ENCODE measurements around the gene TNNC2.
"Not testable (repeated sequence)": the region's sequence is repeated elsewhere in the genome, so short reads cannot be mapped to it uniquely, and the experiment has no call there.

TNNC2 gene

DNA sequence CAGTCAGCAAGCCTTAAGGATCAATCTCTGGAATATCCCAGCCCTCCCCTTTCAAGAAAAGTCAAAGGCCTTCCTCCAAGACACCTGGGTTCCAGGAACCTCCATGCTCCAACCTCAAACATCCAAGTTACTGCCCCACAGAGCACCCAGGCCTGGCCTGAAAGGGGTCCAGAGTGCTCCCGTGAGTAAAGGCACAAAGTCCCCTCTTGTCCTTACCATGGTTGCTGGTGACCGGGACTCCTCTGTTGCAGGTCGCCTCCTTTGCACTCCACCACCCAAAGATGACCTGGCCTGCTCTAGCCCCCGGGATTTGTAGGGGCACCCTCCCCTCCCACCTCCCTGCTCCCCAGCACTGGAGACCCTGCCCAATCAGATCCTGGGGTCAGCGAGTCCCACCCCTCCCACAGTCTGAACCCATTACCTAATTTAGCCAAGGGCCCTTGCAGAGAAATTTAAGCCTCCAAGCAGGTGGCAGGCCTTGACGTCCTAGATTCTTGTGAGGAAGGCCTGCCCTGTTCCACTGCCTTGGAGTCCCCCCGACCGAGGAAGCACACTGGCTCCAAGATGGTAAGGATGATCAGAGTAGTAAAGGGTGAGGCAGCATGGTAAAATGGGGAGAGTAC lies at the start of gene TNNC2:
Gene TNNC2 (minus strand): TSS at position 283 of the 623 bp plus-strand sequence. CDS start 64 bp downstream, at position 219.
- DNase-seq (ENCODE audit: low read depth) = no peak

DNA sequence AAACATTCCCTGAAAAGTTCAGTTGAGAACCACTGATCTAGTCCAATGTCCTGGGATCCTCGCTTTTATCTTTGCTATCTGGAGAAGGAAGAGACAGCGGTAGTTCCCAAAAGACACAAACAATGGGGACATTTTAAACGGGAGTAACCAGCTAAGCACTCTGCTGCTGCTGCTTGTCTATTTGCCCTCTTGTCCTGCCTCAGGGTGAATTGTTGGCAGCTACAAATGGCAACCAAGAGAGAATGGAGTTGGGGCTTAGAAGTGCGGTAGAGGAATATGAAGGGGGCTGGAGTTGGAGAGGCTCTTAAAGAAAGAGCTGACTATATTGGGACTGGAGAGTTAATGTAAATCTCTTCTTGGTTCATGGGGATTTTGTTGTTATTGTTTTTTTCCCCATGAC lies 47.5 kb upstream of the TNNC2 start:
- no peak for DNase-seq (ENCODE audit: low read depth)

DNA sequence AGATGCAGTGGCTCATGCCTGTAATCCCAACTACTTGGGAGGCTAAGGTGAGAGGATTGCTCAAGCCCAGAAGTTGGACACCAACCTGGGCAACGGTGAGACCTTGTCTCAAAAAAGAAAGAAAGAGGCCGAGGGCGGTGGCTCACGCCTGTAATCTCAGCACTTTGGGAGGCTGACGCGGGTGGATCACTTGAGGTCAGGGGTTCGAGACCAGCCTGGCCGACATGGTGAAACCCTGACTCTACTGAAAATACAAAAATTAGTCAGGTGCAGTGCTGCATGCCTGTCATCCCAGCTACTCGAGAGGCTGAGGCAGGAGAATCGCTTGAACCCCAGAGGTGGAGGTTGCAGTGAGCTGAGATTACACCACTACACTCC lies 47.0 kb upstream of the TNNC2 start:
- not testable (repeated sequence) for DNase-seq (ENCODE audit: low read depth)

DNA sequence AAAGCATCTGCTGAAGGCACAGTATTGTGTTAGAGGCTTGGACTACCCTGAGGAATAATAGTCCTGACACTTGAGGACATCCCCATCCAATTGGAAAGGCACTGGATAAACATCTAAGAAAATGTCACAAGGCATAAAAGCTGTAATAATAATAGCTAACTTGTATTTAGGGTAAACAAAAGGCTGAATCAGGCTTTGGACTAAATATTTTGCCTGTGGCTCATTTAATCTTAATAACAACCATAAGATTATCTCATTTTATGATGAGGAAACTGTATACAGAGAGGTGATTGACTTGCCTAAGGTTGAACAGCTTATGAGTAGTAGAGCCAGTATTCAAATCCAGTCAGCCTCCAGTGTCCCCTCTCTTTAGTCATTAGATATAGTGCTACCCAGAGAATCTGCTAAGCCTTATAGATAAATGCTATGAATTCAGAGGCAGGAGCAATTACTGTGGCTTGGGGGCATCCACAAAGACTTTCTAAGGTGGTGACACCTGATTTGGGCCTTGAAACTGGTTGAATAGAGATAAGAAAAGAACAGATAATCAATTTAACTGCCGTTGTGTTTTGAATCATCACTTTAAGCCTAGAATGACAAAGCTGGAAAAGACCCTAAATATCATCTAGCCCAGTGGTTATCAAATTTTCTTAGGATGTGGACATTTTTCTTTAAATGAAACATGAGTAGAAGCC lies 46.4 kb upstream of the TNNC2 start:
- no peak for DNase-seq (ENCODE audit: low read depth)

DNA sequence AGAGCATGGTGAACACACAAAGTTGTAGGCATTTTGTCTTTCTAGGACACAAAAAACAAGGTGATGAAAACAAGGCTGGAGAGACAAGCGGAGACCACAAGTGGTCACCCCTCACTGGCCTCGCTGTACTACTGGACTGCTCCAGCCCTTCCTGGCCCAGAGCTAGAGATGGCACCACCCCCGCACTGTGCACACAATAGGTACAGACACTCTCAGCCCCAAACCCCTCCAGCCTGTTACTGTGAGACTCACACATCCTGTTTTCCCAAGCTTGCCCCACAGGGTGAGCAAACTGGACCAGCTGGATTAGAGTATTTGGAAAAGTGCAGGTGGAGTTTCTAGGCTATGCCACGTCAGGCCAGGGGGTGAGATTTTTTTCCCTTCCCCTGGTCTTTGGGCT lies 45.5 kb upstream of the TNNC2 start:
- DNase-seq (ENCODE audit: low read depth) = no peak

DNA sequence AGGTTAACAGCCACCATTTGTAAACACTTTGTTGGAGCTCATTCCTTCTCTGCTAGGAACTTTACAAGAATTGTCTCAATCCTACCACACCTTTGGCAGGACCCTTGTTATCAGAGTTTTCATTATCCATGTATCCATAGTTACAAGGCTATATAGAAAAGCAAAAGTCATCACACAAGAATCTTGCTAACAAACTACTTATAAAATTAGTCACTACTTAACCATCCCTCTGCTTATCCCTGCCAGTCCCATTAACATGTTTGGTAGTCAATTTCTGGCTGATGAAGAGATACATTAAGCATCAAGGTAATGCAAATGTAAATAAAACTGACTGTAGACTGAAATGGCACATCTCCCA lies 40.7 kb upstream of the TNNC2 start:
- no peak for DNase-seq (ENCODE audit: low read depth)

DNA sequence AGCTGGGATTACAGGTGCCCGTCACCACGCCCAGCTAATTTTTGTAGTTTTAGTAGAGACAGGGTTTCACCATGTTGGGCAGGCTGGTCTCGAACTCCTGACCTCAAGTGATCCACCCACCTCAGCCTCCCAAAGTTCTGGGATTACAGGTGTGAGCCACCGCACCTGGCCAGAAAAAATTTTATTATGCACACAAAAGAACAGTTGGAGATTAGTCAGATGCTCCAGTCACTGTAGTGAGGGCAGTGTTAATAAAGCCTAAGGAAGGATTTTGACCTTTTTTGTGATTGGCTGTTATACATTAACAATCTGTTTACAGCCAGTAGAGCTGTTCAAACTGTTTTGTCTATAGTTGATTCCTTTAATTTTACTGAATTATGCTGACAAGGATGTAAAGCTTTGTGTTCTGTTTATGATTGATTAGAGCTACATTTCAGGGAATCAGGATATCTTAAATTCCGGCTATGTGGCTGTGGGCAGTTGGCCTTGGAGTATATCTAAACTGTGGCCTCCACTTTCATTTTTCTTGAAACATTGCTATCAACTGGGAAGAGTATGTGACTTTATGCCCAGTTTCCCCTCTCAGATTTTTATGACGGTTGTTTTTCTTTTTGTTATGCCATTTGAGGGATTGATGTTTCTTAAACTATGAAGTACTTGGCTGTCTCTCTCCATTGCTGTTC lies 40.2 kb upstream of the TNNC2 start:
- DNase-seq (ENCODE audit: low read depth) = no peak

DNA sequence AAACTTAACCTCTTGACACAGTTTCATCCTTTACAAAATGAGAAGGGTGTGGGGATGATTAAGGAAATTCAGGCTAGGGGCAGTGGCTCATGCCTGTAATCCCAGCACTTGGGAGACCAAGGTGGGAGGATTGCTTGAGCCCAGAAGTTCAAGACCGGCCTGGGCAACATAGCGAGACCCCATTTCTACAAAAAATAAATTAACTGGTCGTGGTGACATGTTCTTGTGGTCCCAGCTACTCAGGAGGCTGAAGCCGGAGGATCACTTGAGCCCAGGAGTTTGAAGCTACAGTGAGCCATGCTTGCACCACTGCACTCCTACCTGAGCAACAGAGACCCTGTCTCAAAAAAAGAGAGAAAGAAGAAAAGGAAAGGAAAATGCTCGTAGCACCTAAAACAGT lies 39.3 kb upstream of the TNNC2 start:
- DNase-seq (ENCODE audit: low read depth) = no peak

DNA sequence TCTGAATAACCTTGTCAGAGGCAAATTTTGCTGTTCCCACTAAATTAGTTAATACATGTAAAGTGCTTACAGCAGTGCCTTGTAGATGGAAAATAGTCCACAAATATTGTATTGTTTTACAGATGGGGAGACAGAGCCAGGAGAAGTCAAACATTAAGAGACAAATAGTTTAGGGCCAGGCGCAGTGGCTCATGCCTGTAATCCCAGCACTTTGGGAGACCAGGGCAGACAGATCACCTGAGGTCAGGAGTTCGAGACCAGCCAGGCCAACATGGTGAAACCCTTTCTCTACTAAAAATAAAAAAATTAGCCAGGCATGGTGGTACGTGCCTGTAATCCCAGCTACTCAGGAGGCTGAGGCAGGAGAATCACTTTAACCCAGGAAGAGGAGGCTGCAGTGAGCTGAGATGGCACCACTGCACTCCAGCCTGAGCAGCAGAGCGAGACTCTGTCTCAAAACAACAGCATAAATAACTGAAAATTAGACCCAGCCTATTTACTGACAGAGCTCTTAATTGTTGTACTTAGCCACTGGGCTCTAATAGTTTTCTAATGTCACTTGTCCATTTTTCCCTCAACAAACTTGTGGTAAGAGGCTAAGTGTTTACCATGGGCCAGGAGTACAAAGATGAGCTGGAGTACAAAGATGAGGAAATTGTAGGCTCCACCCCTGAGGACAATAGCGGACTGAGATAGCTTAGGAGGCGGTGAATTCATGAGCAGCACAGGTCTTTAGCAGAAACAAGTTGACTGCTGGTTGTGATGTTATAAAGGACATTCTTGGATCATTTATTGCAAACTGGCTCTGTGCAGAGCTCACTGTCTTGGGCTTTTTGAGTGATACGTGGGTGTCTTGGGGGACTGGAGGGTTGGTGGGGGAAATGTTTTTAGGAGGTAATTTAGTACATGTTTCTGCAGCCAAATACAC lies 36.7 kb upstream of the TNNC2 start:
- DNase-seq (ENCODE audit: low read depth) = no peak

DNA sequence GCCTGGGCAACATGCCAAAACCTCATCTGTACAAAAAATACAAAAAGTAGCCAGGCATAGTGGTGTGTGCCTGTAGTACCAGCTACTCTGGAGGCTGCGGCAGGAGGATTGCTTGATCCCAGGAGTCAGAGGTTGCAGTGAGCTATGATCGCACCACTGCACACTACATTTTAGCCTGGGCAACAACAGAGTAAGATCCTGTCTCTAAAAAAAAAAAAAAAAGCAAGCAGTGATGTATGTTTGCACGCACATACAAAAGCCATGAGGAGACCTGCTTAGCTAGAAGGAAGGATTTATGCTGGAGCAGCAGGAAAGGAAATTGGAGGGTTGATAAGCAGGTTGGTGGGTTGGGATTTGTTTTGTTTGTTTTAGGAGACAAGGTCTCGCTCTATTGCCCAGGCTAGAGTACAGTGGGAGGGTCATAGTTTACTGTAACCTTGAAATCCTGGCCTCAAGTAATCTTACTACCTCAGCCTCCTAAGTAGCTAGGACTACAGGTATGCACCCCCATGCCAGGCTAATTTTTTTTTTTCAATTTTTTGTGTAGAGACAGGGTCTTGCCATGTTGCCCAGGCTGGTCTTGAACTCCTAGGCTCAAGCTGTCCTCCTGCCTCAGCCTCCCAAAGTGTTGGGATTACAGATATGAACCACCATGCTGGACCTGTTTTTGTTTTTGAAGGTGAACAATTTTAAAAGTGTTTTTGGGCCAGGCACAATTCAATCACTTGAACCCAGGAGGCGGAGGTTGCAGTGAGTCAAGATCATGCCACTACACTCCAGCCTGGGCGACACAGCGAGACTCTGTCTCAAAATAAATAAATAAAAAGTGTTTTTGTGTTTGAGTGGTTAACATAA lies 34.3 kb upstream of the TNNC2 start:
- no peak for DNase-seq (ENCODE audit: low read depth)

DNA sequence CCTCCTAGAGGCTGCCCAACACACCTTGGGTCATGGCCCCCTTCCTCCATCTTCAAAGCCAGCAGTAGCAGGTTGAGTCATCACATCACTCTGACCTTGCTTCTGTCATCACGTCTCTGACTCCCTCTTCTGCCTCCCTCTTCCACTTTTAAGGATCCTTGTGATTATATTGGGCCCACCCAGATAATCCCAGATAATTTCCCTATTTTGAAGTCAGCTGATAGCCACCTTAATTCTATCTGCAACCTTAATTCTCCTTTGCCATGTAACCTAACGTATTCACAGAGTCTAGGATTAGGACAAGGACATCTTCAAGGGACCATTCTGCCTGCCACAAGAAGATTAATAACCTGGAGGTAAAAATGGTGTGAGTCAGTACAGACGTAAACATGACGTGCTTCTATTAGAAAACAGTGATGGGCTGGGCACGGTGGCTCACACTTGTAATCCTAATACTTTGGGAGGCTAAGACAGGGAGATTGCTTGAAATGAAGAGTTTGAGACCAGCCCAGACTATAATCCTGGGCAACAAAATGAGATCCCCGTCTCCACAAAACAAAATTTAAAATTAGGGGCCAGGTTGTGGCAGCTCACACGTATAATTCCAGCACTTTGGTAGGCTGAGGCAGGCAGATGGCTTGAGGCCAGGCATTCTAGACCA lies 33.6 kb upstream of the TNNC2 start:
- no peak for DNase-seq (ENCODE audit: low read depth)

DNA sequence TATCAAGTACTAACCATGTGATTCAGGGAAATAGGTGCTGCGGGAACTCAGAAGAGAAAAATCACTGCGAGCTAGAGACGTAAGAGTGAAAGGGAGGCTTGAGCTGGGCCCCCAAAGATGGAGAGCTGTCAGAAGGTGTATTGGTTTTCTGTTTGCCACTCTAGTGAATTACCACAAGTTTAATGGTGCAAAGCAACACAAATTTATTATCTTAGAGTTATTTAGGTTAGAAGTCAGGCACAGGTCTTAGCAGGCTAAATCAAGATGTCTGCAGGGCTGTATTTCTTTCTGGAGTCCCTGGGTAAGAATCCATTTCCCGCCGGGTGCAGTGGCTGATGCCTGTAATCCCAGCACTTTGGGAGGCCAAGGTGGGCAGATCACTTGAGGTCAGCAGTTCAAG lies 32.8 kb upstream of the TNNC2 start:
- DNase-seq (ENCODE audit: low read depth) = no peak

DNA sequence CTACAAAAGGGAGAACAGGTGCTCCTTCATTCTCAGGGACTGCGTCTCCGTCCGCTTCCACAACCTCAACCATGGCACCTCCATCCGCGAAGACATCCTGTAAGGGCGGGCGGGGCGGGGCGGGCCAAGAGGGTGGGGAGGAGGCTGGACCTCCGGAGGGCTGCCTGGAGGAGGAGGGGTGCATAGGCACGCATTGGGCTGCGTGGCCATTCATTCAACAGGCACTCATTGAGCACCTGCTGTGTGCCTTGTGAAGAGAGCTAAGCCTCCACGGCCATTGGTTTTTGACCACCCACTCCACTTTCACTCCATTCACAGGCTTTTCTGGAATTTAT lies 30.7 kb upstream of the TNNC2 start:
- peak; percentile 16 for DNase-seq (ENCODE audit: low read depth)

DNA sequence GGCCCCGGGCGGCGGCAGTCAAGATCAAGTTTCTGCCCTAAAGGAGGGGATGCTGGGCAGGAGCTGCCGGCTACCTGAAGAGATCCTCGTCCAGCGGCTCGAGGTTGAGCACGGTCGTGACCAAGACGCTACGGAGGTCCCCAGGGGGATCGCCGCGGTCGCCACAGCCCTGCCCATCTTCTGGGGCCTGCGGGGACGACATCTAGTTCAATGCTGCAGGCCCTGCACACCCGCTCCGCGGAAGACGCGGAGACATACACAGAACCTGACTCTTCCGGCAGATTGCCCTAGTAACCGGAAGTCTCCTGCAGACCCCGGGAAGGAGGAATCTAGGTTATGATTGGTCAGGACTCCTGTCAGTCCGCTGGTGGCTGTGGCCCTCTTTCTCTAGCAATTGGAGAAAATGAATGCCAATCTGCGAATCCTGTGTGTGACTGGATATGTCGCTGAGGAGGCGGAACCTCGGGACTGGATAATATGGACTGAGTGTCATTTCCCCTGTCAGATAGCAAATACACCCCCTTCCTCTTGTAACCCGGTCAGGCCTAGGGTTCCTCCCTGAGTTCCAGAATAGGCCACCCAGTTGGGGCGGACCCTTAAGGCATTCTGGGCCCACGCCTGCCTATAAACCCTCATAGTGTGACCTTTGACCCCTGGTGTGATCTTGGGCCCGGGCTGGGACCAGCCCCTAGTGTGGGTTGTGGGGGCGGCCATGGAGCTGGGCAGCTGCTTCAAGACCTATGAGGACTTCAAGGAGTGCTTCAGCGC lies 30.2 kb upstream of the TNNC2 start, which contains the start of the genes ACOT8 and ZSWIM3:
Gene ACOT8 (minus strand): TSS at position 279 of the 768 bp plus-strand sequence. CDS start 77 bp downstream, at position 202.
Gene ZSWIM3 (plus strand): TSS at position 501 of the 768 bp plus-strand sequence. CDS start 212 bp downstream, at position 713.
- DNase-seq (ENCODE audit: low read depth) = peak; percentile 82

DNA sequence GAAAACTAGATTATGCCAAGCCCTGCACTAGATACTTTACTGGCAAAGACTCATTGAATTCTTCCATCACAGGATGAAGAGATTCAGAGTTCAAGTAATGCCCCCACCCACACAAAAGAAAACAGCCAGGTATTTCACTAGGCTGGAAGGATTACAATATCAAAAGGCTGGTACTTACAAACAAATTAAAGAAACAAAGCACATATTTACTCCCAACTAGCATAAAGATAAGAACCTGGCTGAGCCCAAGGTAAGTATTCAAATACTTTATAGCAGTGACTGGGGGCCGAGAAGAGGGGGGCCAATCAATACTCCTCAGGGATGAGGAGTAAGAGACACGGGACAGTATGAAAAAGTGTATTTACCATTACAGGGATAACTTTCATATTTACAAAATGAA lies 26.4 kb upstream of the TNNC2 start:
- no peak for DNase-seq (ENCODE audit: low read depth)

DNA sequence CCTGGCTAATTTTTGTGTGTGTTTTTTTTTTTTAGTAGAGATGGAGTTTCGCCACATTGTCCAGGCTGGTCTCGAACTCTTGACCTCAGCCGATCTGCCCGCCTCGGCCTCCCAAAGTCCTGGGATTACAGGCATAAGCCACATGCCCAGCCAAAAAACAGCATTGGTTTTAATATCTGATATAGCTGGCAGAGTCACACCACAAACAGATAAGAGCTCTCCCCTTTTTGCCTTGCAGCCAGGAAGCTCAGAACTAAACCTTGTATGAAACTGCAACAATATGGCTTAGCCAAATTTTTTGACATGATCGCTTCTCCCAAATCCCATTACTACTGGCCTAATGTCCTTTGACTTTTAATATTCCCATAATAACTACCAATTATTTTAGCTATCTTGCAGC lies 25.2 kb upstream of the TNNC2 start:
- no peak for DNase-seq (ENCODE audit: low read depth)

DNA sequence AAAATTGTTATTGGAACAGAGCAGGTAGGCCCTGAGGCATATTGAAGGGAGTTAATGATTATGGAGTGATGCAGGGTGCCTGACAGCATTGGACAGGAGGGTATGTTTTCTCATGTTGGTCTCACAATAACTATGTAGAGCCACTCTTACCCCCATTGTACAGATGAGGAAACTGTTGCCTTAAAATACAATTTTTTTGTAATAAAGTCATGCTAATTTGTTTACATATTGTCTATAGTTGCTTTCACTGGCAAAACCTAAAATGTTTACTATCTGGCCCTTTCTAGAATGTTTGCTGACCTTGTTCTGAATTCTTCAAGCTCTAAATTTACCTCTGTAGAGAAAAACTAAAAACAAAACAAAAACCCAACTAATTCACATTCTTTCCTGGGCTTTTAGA lies 24.4 kb upstream of the TNNC2 start:
- DNase-seq (ENCODE audit: low read depth) = no peak

DNA sequence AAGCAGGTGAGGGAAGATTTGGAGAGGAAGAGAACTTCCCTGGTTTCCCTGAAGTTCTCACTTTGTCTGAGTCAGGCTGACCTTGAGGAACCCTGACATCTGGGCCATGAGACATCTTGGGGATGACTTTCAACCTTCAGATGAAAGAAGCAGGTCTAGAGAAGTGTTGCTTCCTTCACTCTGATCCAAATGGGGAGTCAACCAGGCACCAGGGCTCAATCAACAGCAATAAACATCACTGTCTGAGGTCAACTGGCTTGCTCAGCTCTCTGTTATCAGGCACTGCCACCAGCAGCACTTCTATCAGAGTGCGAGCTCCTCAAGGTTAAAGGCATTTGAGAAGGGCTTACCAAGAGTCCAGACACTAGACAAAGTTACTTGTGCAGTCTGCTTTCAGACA lies 23.8 kb upstream of the TNNC2 start:
- no peak for DNase-seq (ENCODE audit: low read depth)

DNA sequence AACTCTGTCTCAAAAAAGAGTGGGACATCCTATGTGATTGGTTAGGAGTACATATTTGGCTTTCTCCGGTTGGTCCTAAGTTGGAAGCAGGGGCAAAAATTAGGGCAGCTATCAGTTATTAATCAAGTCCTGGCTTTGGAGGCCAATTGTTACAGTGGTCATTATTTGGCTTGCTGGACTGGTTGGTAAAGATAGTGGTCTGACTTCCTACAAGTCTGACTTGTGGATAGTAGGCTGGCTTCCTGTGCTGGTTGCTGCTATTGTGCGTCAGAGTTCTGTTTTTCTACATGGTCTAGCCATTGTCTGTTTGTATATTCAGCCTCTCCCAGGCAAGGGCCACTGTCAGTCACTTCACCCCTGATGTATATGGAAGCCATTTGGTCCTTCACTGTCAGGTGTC lies 23.1 kb upstream of the TNNC2 start:
- no peak for DNase-seq (ENCODE audit: low read depth)

DNA sequence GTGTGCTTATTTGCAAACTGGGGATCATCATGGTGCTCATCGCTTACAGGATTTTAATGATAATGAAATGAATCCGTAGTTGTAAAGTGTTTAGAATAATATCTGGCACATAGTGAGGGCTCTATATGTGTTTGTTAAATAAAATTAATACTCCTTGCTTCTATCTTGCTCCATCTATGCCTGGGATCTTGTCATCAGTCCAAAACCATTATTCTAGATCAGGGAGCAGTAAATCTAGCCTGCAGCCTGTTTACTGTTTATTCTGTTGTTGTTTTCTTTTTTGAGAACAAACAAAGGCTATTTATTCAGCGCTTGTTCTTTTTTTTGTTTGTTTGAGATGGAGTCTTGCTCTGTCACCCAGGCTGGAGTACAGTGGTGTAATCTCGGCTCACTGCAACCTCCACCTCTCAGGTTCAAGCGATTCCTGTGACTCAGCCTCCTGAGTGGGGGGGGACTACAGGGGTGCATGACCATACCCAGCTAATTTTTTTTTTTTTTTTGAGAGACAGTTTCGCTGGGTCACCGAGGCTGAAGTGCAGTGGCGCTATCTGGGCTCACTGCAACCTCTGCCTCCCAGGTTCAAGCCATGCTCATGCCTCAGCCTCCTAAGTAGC lies 22.0 kb upstream of the TNNC2 start:
- DNase-seq (ENCODE audit: low read depth) = no peak
